Epidermal melanocyte (primary cell): Measurements from ENCODE around the gene CYSRT1.
"Not testable (repeated sequence)": the region's sequence is repeated elsewhere in the genome, so short reads cannot be mapped to it uniquely, and the experiment has no call there.

ENCODE experiments used
- DNase-seq: peaks from one replicate; pipeline ENCODE4 v3.0.0; 2011; ENCODE audit warnings: low spot score; ENCODE audit not compliant: insufficient read length

CYSRT1 gene

DNA sequence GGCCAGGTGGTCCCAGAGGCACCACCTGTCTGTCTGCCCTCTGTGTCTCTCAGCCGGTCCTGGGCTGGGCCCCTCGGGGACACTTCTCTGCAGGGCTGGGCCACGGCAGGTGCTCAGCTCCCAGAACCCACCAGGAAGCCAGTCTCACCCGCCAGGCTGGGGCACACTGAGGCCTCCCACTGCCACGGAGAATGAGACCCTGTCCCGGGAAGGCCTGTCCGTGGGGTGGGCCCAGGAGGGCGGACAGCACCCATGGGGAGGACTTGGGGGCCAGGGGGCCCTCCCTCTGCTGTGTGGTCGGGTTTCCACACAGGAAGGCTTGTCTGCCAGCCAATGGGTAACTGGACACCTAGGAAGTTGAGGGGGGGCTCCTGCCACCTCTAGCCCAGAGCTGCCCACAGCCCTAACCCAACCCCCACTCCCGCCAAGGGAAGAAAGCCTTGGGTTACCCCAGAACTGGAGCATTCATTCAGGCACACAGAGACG is 12.0 kb downstream of the CYSRT1 start:
- no peak for DNase-seq

DNA sequence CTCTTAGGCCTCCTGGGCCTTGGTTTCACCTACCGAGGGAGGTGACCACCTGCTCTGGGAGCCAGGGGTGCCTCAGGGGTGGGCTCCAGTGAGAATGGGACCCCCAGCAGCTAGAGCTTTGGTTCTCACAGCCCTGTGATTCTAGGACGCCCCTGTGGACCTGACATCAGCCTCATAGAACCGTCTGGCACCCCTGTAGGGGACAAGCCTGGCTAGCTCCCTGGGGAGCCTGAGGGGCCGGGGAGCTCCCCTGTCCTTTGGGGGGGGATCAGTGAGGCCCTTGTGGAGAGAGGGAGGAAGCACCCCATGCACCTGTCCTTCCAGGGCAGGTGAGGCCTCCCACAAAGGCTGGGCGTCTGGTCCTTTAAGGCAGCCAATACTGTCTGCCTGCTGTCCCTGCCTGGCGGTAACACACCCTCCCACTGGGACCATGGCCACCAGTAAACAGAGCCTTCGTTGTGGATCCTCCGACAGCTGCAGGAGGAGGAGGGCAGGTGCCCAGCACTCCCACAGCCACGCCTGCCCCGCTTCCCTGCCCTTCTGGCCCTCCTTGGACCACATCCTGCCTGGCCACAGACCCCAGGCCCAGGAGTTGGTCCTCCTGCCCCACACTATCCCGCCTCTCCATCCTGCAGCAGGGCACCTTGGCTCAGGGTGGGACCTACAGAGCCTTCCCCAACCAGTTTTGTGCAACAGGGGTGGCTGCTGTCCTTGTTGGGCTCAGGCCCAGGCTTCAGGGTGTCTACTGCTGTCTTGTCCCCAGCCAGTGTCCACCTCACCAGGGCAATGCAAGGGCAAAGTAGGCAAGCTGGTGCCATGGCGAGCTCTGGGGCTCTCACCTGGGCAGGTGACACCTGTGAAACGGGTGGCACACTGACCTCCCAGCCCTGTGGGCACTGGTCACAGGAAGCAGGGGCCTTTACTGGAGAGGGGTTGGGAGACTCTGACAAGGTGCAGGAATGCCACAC is 13.1 kb downstream of the CYSRT1 start:
- DNase-seq = no peak

DNA sequence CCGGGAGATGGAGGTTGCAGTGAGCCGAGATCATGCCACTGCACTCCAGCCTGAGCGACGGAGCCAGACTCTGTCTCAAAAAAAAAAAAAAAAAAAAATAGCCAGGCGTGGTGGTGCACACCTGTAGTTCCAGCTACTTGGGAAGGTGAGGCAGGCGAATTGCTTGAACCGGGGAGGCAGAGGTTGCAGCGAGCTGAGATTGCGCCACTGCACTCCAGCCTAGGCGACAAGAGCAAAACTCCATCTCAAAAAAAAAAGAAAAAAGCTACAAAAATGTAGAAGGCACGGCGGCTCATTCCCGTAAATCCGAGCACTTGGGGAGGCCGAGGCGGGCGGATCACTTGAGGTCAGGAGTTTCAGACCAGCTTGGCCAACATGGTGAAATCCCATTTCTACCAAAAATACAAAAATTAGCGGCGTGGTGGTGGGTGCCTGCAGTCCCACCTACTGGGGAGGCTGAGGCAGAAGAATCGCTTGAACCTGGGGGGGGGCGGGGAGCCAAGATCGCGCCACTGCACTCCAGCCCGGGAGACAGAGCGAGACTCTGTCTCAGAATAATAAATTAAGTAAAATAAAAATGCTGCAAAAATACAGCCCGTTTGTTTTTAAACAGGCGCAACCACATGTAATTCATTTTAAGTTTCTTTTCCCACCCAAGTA is 14.7 kb downstream of the CYSRT1 start:
- not testable (repeated sequence) for DNase-seq

- DNase-seq = peak; percentile 83
Measured at GRCh38 chr9:137240318-137240840, 15.4 kb downstream of the CYSRT1 start.

DNA sequence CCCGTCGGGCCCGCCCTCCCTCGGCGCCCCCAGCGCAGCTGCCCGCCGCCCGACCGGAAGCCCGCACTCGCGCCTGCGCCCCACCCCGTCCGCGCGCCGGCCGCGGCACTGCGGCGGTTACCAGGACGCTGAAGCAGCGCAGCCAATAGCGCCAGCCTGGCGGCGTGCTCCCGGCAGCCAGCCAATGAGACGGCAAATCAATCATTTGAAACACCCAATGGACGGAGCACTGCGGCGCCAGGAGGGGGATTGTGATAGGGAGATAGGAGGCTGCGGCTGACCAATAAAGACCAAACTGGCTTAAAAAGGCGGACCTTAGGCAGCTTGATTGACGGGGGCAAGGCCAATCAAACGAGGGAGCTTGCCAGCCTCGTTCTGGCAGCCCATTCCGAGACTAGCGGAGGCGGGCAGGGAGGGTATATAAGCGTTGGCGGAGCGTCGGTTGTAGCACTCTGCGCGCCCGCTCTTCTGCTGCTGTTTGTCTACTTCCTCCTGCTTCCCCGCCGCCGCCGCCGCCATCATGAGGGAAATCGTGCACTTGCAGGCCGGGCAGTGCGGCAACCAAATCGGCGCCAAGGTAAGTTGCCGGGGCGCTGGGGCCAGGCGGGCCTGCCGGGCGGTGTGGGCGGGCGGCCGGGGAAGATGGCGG is 16.0 kb downstream of the CYSRT1 start, which contains the start of gene TUBB4B:
Gene TUBB4B (plus strand): TSS at position 447 of the 649 bp plus-strand sequence. CDS start 74 bp downstream, at position 521.
- peak; percentile 100 for DNase-seq

- DNase-seq = no peak
Measured at GRCh38 chr9:137241490-137242268, 16.7 kb downstream of the CYSRT1 start.

GRCh38 chr9:137242269-137243203 is 17.6 kb downstream of the CYSRT1 start:
- DNase-seq = no peak

GRCh38 chr9:137243266-137243625 is 18.3 kb downstream of the CYSRT1 start:
- DNase-seq = not testable (repeated sequence)

DNA sequence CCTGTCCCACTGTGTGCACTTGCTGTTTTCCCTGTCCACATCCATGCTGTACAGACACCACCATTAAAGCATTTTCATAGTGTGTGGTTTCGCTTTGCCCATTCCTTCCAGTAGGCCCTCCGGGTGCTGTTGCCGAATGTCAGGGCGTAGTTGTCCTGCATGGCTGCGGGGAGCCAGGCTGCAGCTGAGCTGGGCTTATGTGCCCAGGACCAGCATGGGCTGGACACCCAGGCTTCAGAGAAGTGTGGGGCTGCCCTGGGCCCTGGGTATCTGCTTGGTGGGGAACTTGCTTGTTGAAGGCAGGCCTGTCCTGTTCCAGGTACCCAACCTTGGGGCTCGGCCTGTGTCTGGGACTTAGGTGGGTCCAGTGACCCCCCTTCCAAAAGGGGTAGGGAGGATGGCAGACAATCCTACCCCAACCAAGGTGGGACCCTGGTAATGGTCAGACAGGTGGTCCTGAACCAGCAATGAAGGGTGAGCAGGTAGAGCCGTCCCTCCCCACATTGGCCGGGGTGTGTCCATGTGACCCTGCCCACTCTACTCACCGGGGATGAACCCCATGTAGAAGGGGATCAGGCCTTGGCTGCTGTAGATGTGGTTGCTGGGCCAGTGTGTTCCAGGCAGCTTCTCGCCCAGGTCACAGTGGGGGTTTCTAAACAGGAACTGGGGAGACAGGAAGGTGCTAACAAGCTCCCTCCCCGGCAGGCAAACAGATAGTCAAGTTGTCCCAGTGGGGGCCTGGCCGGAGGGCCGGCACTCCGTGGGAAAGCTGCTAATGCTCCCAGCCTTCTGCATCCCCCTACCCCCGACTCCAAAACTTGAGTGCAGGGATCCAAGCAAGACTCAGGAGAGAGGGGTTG is 18.9 kb downstream of the CYSRT1 start:
- no peak for DNase-seq

GRCh38 chr9:137244486-137245449 is 19.8 kb downstream of the CYSRT1 start:
- DNase-seq = no peak

- no peak for DNase-seq
Measured at GRCh38 chr9:137245450-137246421, 20.8 kb downstream of the CYSRT1 start.

DNA sequence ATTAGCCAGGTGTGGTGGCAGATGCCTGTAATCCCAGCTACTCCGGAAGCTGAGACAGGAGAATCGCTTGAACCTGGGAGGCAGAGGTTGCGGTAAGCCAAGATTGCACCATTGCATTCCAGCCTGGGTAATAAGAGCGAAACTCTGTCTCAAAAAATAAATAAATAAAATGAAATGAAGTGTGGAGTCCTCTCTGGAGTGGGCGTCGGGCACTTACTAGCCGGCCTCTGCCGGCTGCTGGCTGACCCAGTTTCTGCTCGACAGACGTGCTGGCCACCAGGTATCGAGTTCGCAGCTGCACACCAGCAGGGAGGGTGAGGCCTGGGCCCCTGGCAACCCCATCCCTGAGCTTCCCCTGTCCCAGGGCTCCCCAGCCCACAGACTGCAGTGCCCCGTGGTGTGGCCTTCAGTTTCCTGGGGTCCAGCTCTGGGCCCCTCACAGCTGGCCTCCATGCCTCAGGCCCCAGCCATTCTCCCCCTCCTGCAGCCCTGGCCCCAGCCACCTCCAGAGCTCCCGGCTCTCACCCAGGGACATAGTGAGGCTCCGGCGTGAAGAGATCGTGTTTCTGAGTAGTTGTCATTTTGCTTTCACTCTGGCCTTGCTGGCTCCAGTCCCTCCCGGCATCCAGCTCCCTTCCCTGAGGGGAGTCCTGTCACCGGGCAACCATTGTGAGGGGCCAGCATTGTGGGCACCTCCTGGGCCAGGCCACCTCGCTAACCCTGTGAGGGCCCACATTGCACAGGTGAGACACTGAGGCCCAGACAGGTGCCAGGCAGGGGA is 22.4 kb downstream of the CYSRT1 start:
- no peak for DNase-seq

DNA sequence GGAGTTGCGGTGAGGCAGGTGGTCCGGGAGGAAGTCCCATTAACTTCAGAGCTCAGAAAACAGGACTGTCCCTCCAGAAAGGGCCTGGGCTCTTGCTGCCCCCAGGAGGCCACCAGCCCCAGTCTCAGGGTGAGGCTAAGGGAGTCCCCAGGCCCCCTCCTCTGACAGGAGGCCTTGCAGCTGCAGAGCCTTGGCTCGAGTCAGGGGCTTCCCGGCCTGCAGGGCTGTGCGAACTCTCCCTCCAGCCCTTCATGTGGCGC is 22.9 kb downstream of the CYSRT1 start:
- DNase-seq = no peak

DNA sequence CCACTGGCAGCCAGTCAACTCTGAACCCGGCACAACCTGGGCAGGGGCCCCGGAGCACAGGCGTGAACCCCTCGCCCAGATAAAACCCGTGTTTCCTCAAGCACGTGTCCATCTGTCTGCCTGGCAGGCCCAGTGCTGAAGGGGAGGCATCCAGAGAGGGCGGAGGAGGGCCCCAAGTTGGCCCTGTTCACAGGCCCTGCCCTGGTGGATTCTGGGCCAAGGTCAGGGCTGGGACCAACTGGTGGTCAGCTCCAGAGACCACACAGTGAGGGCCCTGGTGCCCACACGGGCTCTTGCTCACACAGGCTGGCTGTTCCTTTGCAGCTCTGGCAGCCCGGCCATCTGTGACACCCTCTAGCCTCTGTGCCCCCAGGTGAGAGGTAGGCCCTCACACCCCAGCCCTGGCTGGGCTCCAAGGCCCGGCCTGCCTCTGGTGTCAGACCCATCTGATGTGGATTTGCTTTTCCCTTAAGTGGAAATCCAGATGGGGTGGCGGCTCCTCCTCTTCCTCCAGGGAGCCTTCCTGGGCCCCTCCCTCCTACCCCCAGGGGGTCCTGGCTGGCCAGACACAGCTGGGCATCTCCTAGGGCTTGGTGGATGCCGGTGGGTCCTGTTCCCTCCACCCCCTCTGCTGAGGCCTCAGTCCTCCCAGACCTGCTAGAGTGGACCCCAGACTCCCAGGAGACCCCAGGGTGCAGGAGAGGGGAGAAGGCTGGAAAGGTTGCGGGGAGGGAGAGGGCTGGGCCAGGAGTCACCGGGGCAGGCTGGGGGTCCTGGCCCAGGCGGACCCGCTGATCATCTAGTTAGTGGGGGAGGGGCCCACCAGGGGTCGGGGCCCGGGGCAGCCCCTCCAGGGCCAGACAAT is 25.6 kb downstream of the CYSRT1 start:
- DNase-seq = no peak

DNA sequence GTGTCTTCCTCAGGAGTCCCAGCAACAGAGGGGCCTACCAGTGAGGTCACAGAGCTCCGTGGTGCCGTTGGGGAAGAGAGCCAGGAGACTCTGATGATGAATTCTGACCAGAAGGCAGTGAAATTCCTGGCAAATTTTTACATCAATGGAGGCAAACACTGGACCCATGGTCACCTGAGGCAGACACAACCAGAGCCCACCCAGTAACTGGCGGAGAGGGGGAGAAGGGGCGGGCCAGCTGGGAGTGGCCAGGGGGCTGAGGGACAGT is 26.2 kb downstream of the CYSRT1 start, which contains the start of gene STPG3:
Gene STPG3 (plus strand): TSS at position 93 of the 268 bp plus-strand sequence. CDS start 1 bp downstream, at position 94.
- no peak for DNase-seq
